GM19099 (cell line): Measurements from ENCODE around the gene METTL21A.

ENCODE experiments used
- POLR2A ChIP-seq: IDR thresholded peaks from 3 replicates; pipeline ENCODE4 v1.6.1; 2011; ENCODE audit warnings: low read depth; ENCODE audit not compliant: insufficient read length; ENCODE audit errors: extremely low read depth

The METTL21A gene

DNA sequence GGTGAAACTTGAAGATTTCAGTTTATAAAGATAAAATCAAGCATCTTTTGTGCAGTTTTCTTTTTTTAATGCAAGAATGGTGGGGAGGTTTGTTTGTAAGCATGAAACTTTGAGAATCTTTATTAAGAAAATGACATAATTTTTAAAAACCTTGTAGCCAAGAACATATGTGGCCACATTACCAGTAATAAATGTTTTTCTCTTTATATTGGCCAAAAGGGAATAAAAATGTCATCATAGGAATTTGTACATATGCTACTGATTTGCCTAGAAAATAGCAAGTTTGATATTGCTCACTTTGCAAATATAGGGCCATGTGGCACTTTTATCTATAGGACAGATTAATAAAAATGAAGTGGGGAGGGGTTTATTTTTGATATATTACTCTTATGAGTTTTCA lies 25.6 kb downstream of the METTL21A start:
- no peak for TF ChIP-seq POLR2A

DNA sequence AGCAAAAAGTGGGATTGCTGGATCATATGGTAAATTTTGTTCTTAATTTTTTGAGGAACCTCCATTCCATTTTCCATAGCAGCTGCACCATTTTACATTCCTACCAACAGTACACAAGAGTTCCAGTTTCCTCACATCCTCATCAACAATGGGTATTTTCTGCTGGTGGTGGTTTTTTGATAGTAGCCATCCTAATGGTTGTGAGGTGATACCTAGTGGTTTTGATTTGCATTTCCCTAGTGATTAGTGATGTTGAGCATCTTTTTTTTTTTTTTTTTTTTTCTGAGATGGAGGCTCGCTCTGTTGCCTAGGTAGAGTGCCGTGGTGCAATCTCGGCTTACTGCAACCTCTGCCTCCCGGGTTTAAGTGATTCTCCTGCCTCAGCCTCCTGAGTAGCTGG lies 30.5 kb downstream of the METTL21A start:
- no peak for TF ChIP-seq POLR2A

GRCh38 chr2:207594264-207594663 lies 30.9 kb downstream of the METTL21A start:
- no peak for TF ChIP-seq POLR2A

- TF ChIP-seq POLR2A = no peak
These were observed 31.9 kb downstream of the METTL21A start for GRCh38 chr2:207593277-207593676.

GRCh38 chr2:207589143-207589542 lies 36.1 kb downstream of the METTL21A start:
- TF ChIP-seq POLR2A = no peak

DNA sequence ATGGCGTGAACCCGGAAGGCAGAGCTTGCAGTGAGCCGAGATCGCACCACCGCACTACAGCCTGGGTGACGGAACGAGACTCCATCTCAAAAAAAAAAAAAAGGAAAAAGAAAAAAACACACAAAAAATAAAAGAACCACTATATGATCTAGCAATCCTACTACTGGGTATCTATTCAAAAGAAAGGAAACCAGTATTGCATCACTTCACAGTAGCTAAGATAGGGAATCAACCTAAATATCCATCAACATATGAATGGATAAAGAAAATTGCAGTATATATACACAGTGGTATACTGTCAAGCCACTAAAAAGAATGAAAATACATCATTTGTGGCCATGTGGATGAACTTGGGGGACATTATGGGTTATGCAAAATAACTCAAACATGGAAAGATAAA lies 37.9 kb downstream of the METTL21A start:
- no peak for TF ChIP-seq POLR2A

DNA sequence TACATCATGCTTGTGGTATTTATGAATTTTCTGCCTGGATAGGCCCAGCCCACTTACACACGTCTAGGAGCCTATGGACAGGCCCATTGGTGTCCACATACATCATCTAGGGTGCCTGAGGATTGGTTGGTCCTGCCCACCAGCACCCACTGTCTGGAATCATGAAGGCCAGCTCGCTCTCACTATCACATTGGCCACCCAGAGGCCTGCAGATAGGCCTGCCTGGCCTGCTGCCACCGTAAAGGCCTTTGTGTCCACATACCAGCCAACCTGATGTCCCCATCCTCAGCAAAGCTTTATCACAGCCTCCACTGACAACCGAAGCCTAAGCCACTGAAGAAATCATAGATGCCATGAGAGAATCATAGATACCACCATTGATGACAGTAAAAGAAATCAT lies 40.2 kb downstream of the METTL21A start:
- no peak for TF ChIP-seq POLR2A

DNA sequence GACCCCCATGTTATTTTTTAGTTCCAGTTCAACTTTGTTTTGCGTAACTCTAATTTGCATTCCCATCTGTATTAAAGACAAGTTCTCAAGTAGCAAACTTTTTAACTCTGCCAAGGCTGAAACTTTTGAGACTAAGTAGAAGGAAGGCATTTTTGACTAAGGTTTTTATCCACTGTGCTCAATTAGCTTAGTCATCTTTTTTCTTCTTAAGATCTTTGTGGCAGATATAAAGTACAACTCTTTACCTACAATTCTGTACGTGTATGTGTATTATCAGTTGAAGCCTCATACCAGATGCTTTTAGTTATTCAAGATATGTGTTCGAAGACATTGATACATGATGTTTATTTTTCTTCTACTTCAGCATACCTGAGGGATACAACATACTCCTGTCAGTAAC lies 53.8 kb downstream of the METTL21A start:
- TF ChIP-seq POLR2A = no peak

DNA sequence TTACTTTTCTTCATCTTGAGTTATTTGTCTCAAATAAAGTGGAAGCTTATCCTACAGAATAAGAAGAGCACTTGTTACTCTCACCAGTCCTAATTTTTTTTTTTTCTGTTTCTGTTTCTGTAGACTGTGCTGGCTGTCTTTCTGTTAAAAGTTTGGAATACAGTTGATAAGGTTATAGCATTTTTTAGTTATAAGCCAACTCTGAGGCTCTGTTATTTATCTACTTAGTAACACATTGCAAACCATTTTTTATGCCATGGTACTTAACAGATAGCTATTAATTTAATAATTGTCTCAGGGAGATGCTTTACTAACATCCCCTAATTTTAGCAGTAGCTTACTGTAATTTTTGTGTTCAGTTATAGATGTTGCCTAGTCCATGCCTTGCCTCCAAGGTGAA lies 57.5 kb downstream of the METTL21A start:
- no peak for TF ChIP-seq POLR2A

GRCh38 chr2:207565736-207566500 lies 59.3 kb downstream of the METTL21A start:
- no peak for TF ChIP-seq POLR2A
